Liver (tissue), 9 donors: ENCODE data around the gene SLC7A6. TPM values are rescaled to one million over a fixed set of nuclear protein-coding genes. Genes with fewer than 3 reads are reported as not detected.

Experiments
- DNase-seq: peaks from one replicate; pipeline ENCODE4 v3.0.0-alpha.2; 2017; ENCODE audit warnings: low spot score
- H3K27ac ChIP-seq, 2 donors: one replicate each; pipeline ENCODE4 v1.7.0; 2013; ENCODE audit warnings: inconsistent platforms in 2 of 2, low read length in 2 of 2, control low read depth in 1 of 2, low read depth in 1 of 2, mild to moderate bottlenecking in 1 of 2
- H3K27me3 ChIP-seq, 4 donors: one replicate each; pipeline versions ENCODE4 v1.6.1 to v1.7.0; 2013; ENCODE audit warnings: low read length in 3 of 4, inconsistent platforms in 1 of 4, mild to moderate bottlenecking in 1 of 4, moderate library complexity in 1 of 4; ENCODE audit not compliant: control insufficient read depth in 4 of 4, insufficient read depth in 4 of 4
- H3K36me3 ChIP-seq, 4 donors: one replicate each; pipeline versions ENCODE4 v1.6.1 to v1.7.0; 2013; ENCODE audit warnings: low read length in 3 of 4, mild to moderate bottlenecking in 3 of 4, low read depth in 1 of 4, moderate library complexity in 1 of 4; ENCODE audit not compliant: control insufficient read depth in 4 of 4, insufficient read depth in 3 of 4
- H3K4me1 ChIP-seq, 4 donors: one replicate each; pipeline versions ENCODE4 v1.6.1 to v1.7.0; 2013; ENCODE audit warnings: low read length in 3 of 4, mild to moderate bottlenecking in 3 of 4, moderate library complexity in 1 of 4; ENCODE audit not compliant: control insufficient read depth in 4 of 4, insufficient read depth in 4 of 4
- H3K4me3 ChIP-seq, 3 donors: one replicate each; pipeline versions ENCODE4 v1.6.1 to v1.7.0; 2013; ENCODE audit warnings: low read length in 3 of 3, control low read depth in 1 of 3, low read depth in 1 of 3, mild to moderate bottlenecking in 1 of 3
- H3K9ac ChIP-seq, 2 donors: one replicate each; pipeline ENCODE4 v1.7.0; 2013; ENCODE audit warnings: low read length in 2 of 2, mild to moderate bottlenecking in 2 of 2, moderate library complexity in 2 of 2, control low read depth in 1 of 2, low read depth in 1 of 2
- H3K9me3 ChIP-seq, 4 donors: one replicate each; pipeline versions ENCODE4 v1.6.1 to v1.7.0; 2013; ENCODE audit warnings: low read length in 3 of 4; ENCODE audit not compliant: control insufficient read depth in 4 of 4
- EGR1 ChIP-seq, 2 donors: IDR thresholded peaks; 2 replicates each; pipeline ENCODE4 v1.6.1; 2016 to 2018; ENCODE audit warnings: antibody characterized with exemption in 2 of 2, low read depth in 2 of 2
- FOXA1 ChIP-seq: IDR thresholded peaks from 2 replicates; pipeline ENCODE4 v1.6.1; 2016; ENCODE audit warnings: antibody characterized with exemption
- FOXA2 ChIP-seq: IDR thresholded peaks from 2 replicates; pipeline ENCODE4 v1.6.1; 2016; ENCODE audit warnings: antibody characterized with exemption
- HNF4A ChIP-seq, 2 donors: conservative IDR thresholded peaks; 2 replicates each; pipeline ENCODE4 v1.6.1; 2016; ENCODE audit warnings: antibody characterized with exemption in 2 of 2, mild to moderate bottlenecking in 2 of 2
- JUND ChIP-seq, 2 donors: IDR thresholded peaks; 2 replicates each; pipeline ENCODE4 v1.6.1; 2016; ENCODE audit warnings: antibody characterized with exemption in 2 of 2
- RXRA ChIP-seq, 2 donors: IDR thresholded peaks; 2 replicates each; pipeline ENCODE4 v1.6.1; 2017 to 2018; ENCODE audit warnings: antibody characterized with exemption in 2 of 2, mild to moderate bottlenecking in 1 of 2
- SP1 ChIP-seq: IDR thresholded peaks from 2 replicates; pipeline ENCODE4 v1.6.1; 2018; ENCODE audit warnings: antibody characterized with exemption, mild to moderate bottlenecking
- TAF1 ChIP-seq: conservative IDR thresholded peaks from 2 replicates; pipeline ENCODE4 v1.6.1; 2016; ENCODE audit warnings: antibody characterized with exemption, mild to moderate bottlenecking
- YY1 ChIP-seq: IDR thresholded peaks from 2 replicates; pipeline ENCODE4 v1.6.1; 2016; ENCODE audit warnings: antibody characterized with exemption, mild to moderate bottlenecking
- WGBS: extraction: QIAGEN DNeasy Blood & Tissue Kit; methylation state at CpG from one replicate; pipeline ENCODE4 v1.1.7; 2013; 5-methylcytosine and 5-hydroxymethylcytosine counted together
- polyA plus RNA-seq, 2 donors: library from polyadenylated mRNA; stranded (reverse) in 1 of 2; unstranded in 1 of 2; fragments of 200-250 nt in 1 of 2; fragments of >200 nt in 1 of 2; fragmentation: Nextera tagmentation in 1 of 2; extraction: Ambion mirVana in 1 of 2; gene quantifications; one replicate each; pipeline versions ENCODE4 v1.2.1 to v1.2.3, GENCODE V29; 2013 to 2015
- total RNA-seq, 2 donors: library from RNA; depleted of rRNA; stranded (reverse); fragments of >200 nt; gene quantifications; one replicate each; pipeline ENCODE4 v1.2.3, GENCODE V29; 2014
- TF ChIP-seq, protein P1 (sequence below): fragments of 150-350 bp; IDR thresholded peaks from 2 replicates; pipeline ENCODE4 v1.5.1; 2017; ENCODE audit warnings: improper control_type of control experiment, low read depth, low read length; ENCODE audit not compliant: missing input control
- TF ChIP-seq, protein P2 (sequence below): IDR thresholded peaks from 2 replicates; pipeline ENCODE4 v1.6.1; 2016; ENCODE audit warnings: antibody characterized with exemption
- TF ChIP-seq, protein P3 (sequence below): IDR thresholded peaks from 2 replicates; pipeline ENCODE4 v1.6.1; 2016; ENCODE audit warnings: antibody characterized with exemption, mild to moderate bottlenecking
- TF ChIP-seq, protein P4 (sequence below): IDR thresholded peaks from 2 replicates; pipeline ENCODE4 v1.6.1; 2016; ENCODE audit warnings: antibody characterized with exemption
- donor health status: healthy.
- donor health status: healthy.
- donor health status: healthy.
- donor health status: healthy.
- donor health status: healthy.

Gene SLC7A6
- total and polyA plus RNA-seq, 4 donors: 1.2 to 4.9 (median 1.9) TPM

DNA sequence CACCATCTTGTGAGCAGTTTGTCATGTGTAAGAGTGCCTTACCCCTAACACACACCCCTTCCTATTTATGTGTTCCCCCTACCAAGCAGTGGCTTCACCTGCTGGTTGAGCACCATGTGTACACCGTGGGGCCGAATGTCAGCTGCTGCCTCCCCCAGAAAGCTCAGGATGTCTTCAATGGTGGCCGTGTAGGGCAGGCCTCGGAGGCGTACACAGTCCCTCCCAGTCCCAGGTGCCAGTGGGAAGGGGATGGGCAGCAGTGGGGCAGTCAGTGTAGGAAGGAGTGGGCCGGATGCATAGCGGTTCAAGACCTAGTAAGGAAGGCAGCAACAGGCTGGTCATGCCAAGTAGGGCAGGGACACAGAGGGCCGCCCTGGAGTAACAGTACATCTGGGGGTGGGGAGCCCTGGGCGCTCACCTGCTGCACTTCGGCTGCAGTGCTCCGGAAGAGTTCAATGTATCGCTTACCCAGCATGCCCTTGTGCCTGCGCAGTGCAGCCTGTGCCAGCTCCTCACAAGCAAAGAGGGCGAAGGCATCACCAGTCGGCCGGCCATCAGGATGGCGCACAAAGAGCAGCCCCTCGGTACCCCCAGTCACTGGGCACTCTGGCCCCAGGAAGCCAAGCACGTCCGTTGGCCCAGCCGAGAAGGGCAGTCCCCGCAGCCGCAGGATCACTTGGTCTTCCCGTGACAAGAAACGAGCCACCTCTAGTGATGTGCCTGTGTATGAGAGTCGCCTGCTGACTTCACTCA lies 32.8 kb upstream of the SLC7A6 start:
- TF ChIP-seq, protein P1, sequence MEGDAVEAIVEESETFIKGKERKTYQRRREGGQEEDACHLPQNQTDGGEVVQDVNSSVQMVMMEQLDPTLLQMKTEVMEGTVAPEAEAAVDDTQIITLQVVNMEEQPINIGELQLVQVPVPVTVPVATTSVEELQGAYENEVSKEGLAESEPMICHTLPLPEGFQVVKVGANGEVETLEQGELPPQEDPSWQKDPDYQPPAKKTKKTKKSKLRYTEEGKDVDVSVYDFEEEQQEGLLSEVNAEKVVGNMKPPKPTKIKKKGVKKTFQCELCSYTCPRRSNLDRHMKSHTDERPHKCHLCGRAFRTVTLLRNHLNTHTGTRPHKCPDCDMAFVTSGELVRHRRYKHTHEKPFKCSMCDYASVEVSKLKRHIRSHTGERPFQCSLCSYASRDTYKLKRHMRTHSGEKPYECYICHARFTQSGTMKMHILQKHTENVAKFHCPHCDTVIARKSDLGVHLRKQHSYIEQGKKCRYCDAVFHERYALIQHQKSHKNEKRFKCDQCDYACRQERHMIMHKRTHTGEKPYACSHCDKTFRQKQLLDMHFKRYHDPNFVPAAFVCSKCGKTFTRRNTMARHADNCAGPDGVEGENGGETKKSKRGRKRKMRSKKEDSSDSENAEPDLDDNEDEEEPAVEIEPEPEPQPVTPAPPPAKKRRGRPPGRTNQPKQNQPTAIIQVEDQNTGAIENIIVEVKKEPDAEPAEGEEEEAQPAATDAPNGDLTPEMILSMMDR: no peak
- TF ChIP-seq EGR1 (IDR thresholded peaks at IDR 0.05; ENCODE audit: low read depth in 2 of 2) (no peak), SP1 (no peak), HNF4A (conservative IDR thresholded peaks at IDR 0.05) (no peak), TAF1 (no peak), JUND (IDR thresholded peaks at IDR 0.05) (no peak), YY1 (no peak), RXRA (IDR thresholded peaks at IDR 0.05) (no peak), FOXA1 (no peak)
- TF ChIP-seq, protein P2, sequence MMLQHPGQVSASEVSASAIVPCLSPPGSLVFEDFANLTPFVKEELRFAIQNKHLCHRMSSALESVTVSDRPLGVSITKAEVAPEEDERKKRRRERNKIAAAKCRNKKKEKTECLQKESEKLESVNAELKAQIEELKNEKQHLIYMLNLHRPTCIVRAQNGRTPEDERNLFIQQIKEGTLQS: no peak
- TF ChIP-seq, protein P3, sequence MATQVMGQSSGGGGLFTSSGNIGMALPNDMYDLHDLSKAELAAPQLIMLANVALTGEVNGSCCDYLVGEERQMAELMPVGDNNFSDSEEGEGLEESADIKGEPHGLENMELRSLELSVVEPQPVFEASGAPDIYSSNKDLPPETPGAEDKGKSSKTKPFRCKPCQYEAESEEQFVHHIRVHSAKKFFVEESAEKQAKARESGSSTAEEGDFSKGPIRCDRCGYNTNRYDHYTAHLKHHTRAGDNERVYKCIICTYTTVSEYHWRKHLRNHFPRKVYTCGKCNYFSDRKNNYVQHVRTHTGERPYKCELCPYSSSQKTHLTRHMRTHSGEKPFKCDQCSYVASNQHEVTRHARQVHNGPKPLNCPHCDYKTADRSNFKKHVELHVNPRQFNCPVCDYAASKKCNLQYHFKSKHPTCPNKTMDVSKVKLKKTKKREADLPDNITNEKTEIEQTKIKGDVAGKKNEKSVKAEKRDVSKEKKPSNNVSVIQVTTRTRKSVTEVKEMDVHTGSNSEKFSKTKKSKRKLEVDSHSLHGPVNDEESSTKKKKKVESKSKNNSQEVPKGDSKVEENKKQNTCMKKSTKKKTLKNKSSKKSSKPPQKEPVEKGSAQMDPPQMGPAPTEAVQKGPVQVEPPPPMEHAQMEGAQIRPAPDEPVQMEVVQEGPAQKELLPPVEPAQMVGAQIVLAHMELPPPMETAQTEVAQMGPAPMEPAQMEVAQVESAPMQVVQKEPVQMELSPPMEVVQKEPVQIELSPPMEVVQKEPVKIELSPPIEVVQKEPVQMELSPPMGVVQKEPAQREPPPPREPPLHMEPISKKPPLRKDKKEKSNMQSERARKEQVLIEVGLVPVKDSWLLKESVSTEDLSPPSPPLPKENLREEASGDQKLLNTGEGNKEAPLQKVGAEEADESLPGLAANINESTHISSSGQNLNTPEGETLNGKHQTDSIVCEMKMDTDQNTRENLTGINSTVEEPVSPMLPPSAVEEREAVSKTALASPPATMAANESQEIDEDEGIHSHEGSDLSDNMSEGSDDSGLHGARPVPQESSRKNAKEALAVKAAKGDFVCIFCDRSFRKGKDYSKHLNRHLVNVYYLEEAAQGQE: no peak
- 78% methylated on average over 26 of the region's 26 CpGs for WGBS
- Histone ChIP-seq H3K27me3 (no peaks in the 10 kb centered on the region), H3K27ac (no peak overlapping the region), H3K4me1 (peaks cover 17 to 72% (median 59%) of the 10 kb centered on the region in 4 donors), H3K9ac (no peak overlapping the region), H3K9me3 (no peaks in the 10 kb centered on the region), H3K4me3 (no peak overlapping the region), H3K36me3 (peaks cover 6 to 35% (median 20%) of the 10 kb centered on the region in 4 donors)
- DNase-seq: no peak

DNA sequence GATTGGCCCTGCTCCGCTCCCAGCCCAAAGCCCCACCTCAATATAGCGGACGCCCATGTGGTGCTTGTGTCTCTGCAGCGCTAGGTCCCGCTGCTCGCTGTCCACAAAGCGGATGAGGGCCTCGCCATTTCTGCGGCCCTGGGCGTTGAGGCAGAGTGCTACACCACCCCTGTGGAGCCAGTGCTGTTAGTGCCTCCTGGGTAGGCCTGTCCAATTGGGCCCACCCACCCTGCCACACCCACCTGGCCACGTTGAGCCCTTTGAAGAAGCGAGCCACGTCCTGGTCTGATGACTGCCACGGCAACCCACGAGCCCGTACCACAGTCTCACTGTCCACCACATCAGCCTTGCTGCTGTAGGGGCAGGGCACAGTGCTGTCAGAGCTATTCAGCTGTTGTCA lies 32.0 kb upstream of the SLC7A6 start:
- DNase-seq: no peak
- no peaks in the 10 kb centered on the region for H3K9me3 ChIP-seq
- H3K36me3 ChIP-seq: peaks cover 6 to 35% (median 20%) of the 10 kb centered on the region in 4 donors
- no peak overlapping the region for H3K4me3 ChIP-seq
- H3K27me3 ChIP-seq: no peaks in the 10 kb centered on the region
- H3K27ac ChIP-seq: no peak overlapping the region
- no peak overlapping the region for H3K9ac ChIP-seq
- TF ChIP-seq RXRA (IDR thresholded peaks at IDR 0.05): no peak
- no peak for TF ChIP-seq TAF1
- TF ChIP-seq, protein P4, sequence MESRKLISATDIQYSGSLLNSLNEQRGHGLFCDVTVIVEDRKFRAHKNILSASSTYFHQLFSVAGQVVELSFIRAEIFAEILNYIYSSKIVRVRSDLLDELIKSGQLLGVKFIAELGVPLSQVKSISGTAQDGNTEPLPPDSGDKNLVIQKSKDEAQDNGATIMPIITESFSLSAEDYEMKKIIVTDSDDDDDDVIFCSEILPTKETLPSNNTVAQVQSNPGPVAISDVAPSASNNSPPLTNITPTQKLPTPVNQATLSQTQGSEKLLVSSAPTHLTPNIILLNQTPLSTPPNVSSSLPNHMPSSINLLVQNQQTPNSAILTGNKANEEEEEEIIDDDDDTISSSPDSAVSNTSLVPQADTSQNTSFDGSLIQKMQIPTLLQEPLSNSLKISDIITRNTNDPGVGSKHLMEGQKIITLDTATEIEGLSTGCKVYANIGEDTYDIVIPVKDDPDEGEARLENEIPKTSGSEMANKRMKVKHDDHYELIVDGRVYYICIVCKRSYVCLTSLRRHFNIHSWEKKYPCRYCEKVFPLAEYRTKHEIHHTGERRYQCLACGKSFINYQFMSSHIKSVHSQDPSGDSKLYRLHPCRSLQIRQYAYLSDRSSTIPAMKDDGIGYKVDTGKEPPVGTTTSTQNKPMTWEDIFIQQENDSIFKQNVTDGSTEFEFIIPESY: no peak
- TF ChIP-seq FOXA2: no peak
- TF ChIP-seq HNF4A (conservative IDR thresholded peaks at IDR 0.05): no peak
- TF ChIP-seq JUND (IDR thresholded peaks at IDR 0.05): no peak
- H3K4me1 ChIP-seq: peaks cover 13 to 72% (median 59%) of the 10 kb centered on the region in 4 donors
- WGBS: 82% methylated on average over 16 of the region's 16 CpGs
